ENCODE measurements around the gene OSM.
A peak's percentile ranks its signal among the peaks of the same experiment; 100 is the strongest.

OSM gene

DNA sequence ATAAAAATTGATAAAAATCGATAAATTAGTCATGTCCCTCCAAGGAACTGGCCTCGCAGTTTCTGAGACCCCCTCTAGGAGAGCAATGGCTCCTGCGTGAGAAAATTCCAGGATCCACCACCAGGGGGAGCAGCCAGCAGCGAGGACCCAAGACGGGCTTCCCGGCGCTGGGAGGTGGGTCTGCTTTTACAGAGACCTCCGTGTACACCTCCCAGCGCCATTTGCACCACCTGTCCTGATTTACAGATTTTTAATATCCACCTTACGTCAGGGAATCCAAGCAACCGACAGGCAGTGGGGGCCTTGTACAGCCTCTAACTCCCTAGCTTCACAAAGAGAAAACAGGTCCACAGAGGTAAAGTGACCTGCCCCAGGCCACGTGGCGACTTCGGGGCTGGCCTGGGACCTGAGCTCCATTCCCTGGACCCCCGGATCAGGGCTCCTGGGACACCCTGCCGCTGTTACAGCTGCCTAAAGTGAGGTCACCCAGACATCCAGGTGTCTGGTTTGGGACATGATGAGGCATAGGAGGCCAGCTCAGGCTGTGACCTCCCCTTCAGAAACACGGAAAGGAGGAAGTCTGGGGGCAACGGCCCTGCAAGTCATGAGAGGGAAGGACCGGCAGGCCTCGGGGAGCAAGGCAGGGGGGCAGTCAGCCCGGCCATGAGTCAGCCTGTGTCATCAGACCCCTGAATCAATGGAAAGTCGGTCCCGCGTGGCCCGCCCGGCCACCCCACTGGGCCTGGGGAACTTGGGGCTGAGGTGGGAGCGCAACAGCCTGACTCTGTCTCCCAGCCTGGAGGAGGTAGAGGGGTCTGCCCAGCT, 3.5 kb downstream of the OSM start:
- DNase-seq, result peak; percentile 76

DNA sequence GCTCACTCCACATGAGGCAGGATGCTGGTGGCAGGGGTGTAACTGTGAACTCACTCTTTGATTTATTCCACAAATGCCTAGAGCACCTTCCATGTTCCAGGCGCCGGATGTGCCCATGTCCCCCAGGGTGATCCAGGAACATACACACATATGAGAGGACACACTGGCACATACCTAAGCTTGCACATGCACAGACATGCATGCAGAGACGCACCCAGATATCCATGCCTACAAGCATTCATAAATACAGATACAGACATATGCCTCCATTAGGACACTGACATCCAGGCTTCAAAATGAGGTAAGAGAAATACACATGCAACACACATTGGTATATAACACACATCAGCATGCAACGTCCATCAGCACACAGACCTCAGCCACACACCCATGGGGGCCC, 4.5 kb downstream of the OSM start:
- no peak for DNase-seq

DNA sequence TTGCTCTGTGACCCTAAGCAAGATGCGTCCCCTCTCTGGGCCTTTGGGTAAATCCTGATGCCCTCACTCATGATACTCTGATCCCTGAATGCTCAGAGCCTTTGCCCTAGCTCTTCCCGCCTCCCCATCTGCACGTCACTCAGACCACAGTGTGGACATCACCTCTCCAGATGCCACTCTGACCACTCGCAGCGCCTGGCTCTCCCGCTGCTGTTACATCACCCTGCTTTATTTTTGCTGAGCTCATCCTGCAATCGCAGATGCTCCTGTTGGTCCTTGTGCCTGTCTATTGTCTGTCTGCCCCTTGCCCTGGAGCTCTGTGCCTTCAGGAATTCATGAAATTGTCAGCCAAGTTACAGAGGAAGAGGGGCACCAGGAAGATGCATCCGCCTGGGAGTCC, 5.5 kb downstream of the OSM start:
- no peak for DNase-seq

DNA sequence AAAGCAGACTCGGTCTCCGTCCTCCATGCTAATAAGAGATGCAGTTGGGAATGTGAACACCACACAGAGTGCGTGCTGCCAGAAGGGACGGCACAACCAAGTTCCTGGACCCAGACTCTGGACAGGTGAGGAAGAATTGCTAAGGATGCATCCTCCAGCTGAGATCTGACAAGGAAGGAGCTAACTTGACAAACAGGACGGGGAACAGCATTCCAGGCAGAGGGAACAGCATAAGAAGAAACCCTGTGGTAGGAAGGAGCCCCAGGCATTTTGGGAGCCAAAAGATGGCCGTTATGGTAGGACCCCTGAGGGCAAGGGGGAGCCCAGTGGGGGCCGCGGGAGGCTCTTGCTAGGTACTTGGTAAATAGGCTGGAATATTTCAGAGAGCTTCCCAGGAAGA, 6.0 kb downstream of the OSM start:
- no peak for DNase-seq

DNA sequence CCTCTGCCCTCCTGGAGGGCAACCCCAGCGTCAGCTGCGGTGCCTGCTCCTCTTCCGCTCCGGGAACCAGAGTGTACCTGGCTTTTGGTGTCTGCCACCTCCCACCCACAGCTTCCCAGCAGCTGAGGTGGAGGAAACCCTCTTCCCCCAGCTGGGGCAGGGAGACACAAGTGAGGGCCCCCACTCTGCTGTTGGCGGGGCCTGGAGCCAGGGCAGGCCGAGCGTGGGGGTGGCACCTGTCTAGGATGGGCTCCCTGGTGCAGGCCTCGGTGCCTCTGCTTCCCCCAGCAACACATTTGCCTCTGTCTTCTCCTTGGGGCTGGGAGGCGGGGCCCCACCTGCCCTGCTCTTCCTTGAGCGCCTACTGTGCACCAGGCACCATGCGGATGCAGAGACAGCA, 6.4 kb downstream of the OSM start:
- DNase-seq, result no peak

DNA sequence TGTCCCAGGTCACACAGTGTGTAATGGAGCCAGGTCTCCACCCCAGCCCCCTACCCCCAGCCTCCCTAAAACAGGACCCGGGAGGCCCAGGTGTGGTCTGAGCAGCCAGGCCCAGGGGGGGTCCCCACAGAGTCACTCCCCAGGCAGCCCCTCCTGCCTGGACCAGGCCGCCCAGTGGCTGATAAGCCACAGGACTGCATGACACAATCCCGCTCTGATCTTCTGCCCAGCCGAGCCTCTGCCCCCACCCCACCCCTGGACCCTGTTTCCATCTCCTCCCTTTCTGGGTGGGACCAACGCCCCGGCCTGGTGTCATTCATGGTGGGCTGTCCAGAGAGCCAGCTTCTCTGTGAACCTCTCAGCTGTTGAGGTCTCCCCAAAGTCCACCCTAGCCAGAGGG, 12.3 kb downstream of the OSM start:
- DNase-seq, result no peak

DNA sequence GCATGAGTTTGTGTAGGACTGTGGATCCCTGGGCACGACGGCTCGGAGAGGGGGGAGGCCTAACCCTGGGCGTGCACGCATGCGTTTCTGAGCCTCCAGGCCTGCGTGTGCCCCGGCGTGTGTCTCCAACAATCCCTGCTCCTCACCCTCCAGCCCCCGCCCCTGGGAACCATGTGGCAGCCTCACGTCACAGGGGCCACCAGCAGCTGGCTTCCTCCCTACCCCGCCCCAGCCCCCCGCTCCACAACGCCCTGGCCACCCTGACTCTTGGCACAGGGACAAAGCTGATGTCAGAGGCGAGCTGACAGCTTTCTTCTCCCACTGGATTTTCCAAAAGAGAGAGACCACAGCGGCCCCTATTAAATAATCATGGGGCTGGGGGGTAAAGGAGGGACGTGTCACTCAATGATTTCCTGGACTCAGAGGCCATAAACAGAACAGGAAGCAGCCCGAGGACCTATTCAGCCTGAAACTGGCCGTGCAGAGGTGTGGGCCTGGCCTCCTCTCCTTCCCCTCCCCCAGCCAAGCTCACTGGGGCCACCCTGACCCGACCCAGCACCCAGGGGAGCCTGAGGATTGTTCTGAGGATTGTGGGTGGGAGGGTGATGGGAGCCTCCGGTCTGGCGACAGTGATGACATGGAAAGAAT, 13.3 kb downstream of the OSM start:
- no peak for DNase-seq

DNA sequence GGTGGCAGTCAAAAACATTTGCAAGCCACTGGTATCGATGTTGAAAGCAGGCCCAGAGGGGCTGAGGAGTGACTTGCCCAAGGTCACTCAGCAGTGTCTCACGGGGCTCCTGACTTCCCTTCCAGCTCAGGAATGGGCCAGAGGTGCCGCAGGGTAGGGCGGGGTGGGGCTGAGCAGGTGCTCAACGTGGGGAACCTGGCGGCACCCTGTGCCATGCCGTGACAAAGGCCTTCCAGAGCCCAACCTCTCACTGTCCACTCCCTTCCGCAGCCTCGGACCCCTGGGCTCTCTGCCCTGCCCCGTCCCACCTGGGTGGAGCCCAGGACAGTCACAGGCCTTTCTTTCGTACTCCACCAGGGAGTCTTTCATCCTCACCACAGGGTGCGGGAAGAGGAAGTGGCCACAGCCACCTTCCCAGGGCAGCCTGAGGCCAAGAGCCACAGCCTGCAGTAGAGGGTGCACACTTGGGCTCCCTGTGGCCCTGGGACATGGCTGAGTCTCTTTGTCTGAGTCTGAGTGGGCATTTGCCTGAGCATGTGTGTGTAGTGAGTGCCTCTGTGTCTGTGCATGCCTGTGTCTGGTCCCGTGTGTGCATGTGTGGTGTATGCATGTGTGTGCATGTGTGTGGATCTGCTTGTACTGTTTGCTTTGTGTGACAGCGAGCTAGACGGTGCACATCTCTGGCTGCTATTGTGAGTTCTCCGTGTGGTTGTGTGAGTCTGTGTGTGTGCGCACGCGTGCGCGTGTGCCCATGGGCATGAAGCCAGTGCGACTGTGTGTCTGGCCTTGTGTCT, 14.0 kb downstream of the OSM start:
- DNase-seq, result no peak

DNA sequence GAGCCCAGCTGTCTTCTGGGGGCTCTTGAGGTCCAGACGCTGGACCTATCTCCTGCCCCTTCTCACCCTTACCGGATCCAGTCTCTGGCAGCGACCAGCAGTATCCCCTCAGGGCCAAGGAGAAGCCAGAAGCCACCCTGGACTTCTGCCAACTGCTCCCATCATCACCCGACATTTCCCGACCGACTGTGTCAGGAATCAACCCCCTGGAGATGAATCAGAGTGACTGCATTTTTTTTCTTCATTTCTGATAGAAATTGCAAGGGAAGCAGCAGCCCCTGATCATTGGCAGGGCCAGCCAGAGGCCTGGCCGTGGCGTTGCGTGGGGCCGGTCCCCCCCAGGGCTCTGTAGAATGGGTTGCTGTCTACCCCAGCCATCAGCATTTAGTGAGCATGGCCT, 14.9 kb downstream of the OSM start:
- DNase-seq, result no peak

DNA sequence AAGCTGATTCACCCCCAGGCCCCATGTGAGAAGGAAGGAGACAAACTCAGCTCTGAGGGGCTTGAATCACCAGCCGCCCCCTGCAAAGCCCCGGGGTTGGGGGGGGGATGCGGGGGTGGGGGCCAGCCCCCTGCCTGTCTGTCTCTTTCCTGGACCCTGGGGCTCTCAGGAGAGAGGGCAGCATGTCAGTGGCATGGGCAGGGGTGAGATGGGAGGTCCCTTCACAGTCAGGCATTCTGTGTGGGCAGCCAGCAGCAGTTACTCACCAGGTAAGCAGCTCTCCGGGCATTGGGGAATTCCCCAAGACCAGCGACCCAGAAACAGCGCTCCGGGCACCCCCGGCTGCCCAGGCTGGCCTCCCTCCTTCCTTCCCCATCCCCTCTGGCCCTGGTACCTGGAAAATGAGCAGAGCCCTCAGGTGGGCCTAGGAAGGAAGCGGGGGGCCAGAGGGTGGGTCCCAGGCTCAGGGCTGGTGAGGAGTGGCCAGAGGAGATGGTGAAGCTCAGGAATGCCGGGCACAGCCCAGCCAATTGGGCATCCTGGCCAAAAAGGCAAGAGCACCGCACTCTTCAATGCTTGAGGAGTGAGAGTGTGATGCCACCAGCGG, 15.9 kb downstream of the OSM start:
- DNase-seq, result no peak

DNA sequence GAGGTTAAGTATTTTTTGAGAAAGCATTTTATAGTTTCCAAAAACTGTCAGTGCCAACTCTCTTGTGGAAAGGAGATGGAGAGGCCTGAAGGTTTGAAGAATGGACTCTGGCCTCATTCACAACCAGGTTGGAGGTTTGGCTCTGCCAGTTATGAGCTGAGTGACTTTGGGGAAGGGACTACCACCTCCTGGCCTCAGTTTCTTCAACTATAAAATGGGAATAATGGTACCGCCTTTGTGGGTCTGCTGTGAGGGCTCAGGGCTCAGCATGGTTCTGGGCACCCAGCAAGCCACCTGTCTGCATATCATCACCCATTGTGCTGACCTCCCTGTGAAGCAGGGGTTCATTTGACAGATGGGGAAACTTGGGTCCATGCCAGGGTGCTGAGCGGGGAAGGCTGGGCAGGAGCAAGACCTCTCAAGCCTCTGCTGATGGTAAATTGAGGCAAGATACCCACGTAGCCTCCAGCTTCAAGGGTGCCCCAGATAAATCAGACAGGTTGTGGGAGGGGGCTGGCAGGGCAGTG, 16.5 kb downstream of the OSM start:
- no peak for DNase-seq

DNA sequence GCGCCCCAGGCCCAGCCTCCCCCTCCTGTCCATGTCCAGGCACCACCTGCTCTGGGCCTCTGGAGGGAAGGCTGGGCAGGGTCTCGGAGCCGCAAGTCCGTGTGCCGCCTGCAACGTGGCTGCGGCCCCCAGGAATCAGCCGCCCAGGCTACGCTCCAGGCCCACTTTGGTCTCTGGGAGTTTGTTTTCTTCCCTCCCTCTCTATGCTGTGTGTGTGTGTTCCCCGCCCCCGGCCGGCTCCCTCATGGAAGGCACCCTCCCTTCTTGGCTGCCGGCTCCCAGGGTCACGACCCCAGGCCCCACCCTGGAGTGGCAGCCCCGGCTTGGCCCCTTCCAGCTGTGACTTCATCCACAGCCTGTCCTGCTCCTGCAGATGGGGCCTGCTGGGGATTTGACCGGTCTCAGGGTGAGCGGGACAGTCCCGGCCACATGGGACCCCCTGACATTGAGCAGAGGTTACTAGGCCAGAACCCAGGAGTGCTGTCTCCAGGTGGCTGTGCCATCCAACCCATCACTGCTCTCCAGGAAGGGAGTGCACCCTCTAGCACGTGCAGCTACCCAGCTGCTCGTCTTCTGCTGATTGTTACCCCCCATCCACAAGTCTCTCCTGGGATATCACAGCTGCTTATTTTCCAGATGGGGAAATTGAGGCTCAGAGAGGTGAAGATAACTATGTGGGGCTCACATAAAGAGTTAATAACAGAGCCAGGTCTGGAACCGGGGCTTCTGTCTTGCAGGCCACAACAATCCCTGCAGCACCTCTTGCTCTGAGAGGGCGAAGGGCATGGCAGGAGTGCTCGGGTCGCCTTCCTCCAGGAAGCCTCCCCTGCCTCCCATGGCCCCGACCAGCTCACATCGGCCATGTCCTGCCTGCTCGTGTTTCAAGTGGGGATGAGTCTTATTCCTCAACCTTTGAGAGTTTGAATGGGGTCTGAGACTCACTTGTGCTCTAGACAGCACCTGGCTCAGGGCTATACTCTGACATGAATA, 17.3 kb downstream of the OSM start:
- DNase-seq, result no peak

DNA sequence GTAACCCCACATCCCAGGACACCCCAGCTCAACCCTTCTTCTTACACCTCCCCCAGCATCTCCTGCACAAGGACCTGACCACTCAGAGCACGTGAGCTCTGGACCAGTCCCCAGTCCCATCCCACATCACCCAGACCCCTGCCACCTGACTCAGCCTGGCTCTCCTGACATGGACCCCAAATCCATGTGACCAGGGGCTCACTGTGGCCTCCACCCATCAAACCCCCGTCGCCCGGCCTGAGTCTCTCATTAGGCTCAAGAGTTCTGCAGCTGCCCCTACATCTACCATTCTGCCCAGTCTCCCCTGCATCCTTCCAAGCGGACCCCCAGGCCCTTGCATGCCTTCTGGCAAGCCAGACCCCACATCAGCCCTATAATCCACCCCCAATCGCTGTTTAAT, 18.2 kb downstream of the OSM start:
- no peak for DNase-seq

DNA sequence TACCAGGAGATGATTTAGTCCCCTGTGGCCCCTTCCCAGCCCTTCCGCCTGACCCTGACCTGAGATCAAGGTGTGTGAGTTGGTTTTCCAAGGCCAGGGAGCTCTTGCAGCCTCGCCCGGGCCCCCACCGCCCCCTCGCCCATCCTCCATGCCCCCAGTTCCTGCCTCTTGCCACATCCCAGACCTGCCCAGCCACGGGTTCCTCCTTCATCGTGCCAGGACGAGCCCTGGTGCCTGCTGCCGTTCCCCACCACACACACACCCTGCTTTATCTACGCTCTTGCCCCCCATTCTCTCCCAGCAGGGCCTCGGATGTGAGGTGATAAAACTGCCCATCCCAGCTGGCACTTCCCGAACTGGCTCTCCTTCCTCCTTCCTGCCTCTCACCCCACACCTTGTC, 18.7 kb downstream of the OSM start:
- DNase-seq, result no peak

DNA sequence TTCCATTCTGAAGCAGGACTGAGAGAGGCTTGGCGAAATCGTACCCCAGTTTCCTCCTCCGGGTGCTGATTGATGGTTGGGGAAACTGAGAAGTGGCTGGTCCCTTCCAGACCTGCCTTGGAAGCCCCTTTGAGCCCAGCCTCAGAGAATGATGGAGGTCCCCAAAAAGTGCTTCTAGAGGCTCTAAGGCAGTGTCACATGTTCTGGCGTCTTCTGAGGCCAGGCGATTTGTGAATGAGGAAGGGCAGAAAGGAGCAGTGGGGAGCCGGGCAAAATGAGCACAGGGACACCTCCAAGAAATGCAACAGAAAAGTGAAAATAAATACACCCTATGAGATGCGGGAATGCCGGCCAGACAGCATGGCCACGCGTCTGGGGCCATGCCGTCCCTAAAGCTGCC, 19.1 kb downstream of the OSM start:
- no peak for DNase-seq

DNA sequence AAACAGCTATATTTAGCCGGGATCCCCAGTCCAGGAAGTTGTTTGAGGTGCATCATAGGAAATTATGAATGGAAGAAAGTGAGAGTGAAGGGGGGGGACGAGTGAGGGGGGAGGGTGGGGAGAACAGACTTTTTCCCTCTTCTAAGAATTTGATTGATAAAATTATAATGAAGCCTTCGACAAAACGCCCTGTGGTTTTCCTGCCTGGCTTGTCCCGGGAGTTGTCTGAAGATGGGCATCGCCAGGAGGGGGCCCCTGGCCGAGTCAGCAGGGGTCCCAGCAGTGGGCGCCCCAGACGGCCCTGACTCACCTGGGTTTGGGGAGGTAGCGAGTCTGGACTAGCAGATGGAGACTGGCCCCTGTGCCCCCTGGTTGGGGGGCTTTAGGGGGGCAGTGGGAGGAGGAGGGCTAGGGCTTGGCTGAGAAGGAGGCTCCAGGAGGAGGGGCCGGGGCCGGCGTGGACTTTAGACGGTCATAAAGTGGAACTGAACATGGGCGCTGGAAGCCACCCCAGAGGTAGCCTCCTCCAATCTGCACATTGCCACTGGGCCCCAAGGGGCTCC, 19.8 kb downstream of the OSM start:
- no peak for DNase-seq

DNA sequence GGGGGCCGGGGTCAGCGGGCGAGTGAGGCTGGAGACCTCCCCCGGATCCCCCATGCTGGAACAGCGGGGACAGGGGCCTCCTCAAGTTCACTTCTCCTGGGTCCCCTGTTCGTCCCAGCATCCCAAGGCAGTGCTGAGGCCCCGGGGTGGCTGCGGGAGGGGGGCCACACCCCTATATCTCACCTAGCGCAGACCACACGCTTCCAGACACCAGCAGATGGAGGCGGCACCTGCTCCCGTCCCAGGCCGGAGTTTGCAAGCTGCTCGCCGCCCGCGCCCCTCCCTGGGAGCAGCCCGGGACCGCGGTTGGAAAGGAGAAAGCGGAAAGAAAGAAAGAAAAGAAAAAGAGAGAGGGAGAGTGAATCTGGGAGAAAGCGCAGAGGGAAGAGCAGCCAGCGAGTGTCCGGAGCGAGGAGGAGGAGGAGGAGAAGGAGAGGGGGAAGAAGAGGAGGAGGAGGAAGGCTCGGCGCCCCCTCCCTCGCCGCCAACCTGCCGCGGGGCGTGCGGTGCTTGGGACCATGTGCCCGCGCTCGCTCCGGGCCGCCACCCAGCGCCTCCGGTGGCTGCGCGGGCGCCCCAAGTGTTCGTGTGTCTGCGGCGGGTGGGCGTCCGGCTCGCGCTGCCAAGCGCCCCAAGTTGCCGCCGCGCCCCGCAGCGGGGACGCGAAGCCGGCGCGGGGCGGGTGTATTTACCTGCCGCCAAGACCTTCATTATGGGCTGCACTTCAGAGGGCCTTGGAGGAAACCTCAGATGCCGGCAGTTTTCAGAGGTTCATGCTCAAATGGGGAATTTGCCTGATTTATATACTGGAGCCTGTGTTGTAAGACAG, 20.5 kb downstream of the OSM start, which contains the start of gene LIF:
Gene LIF, minus strand, starts transcription at position 775 of the 829 bp plus-strand sequence. Its CDS starts 64 bp downstream, at position 711.
- peak; percentile 41 for DNase-seq

DNA sequence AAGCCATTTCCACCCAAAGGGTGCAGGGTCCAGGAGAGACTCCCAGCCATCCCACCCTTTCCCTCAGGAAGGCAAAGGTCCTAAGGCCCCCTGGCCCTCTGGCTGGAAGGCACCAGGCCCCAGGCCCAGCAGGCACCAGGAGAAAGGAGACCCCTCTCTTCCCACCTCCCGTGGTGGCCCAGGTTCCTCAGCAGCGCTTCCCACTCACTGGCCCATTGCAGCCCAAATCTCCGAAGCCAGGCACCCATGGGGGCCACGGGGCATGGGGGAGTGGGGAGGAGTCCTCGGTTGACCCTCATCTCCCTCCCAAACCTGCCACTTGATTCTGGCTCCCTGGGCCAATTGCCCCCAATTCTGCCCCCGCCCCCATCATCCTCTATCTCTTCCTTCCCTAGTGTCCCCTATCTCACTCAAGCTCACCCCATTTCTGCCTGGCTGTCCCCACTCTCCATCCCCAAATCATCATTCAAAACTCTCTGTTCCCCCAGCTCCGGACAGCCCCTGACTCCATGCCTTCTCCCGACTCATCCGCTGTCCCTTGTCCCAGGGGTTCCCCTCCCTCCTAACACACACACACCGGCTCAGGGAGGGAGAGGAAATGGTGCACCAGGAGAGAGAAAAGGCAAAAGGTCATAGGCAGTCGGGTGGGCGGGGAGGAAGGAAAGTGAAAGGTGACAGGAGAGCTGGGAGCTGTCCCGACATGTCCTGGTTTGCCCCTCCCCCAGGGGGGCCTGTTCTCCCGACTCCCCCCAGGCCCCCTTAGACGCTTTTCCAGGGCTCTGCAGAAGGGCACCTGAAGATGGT, 21.3 kb downstream of the OSM start:
- no peak for DNase-seq

DNA sequence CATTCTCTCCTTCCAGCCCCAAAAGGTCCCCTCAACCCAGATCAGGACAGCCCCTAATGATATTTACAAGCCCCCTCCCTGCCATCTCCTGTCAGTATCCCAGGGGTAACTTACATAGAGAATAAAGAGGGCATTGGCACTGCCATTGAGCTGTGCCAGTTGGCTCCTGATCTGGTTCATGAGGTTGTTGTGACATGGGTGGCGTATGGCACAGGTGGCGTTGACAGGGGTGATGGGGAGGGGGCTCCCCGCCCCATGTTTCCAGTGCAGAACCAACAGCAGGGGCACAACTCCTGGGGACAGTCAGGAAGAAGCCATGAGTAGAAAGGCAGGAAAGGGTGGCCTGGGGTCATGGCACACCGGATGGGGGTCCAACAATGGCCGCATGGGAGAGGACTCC, 22.0 kb downstream of the OSM start:
- no peak for DNase-seq

DNA sequence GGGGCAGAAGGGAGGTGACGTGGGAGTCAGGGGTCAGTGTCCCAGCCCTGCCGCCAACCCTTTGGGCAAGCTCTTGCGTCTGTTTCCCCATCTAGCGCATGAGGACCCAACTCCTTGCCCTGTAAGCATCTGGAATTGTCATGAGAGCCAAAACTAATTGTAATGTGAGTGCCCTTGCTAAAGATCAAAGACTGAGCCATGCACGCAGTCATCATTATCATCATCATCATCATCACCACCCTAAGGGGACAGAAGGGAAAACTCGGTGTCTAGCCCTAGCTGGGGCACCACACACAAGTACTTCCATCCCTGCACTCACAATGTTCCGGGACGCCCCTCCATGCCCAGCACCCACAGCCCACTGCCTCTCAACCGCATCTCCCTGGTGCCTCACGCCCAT, 22.6 kb downstream of the OSM start:
- no peak for DNase-seq
